Measurements from ENCODE around the gene TFDP1.

TFDP1 gene

GRCh38 chr13:113665597-113666328 lies 81.2 kb downstream of the TFDP1 start:
- no peak for DNase-seq (ENCODE audit: low spot score)

GRCh38 chr13:113666329-113666670 lies 81.7 kb downstream of the TFDP1 start:
- DNase-seq (ENCODE audit: low spot score) = no peak

GRCh38 chr13:113666951-113667701 lies 82.6 kb downstream of the TFDP1 start, which contains the start of gene GRK1:
TSS of gene GRK1 (plus strand) at chr13:113667219. CDS start at chr13:113667387, 168 bp downstream.
- DNase-seq (ENCODE audit: low spot score) = no peak

- DNase-seq (ENCODE audit: low spot score) = no peak
Observed at GRCh38 chr13:113667771-113668490, 83.4 kb downstream of the TFDP1 start.

- DNase-seq (ENCODE audit: low spot score) = no peak
Observed at GRCh38 chr13:113668491-113668971, 84.0 kb downstream of the TFDP1 start.

- no peak for DNase-seq (ENCODE audit: low spot score)
Observed at GRCh38 chr13:113669231-113669754, 84.7 kb downstream of the TFDP1 start.

- no peak for DNase-seq (ENCODE audit: low spot score)
Observed at GRCh38 chr13:113669755-113670341, 85.3 kb downstream of the TFDP1 start.

GRCh38 chr13:113670541-113670940 lies 86.0 kb downstream of the TFDP1 start:
- no peak for DNase-seq (ENCODE audit: low spot score)

- no peak for DNase-seq (ENCODE audit: low spot score)
Observed at GRCh38 chr13:113671066-113672001, 86.8 kb downstream of the TFDP1 start.

- DNase-seq (ENCODE audit: low spot score) = no peak
Observed at GRCh38 chr13:113672002-113672651, 87.6 kb downstream of the TFDP1 start.

Data from AG08396 (cell line).